IMR-90 (cell line): ENCODE measurements around the gene TOP2B. TPM values are rescaled to one million over a fixed set of nuclear protein-coding genes. Genes with fewer than 3 reads are reported as not detected.

Source experiments
- ATAC-seq: fragments of 200-7000 bp; cut with Tn5 transposase; 2 replicates; pipeline ENCODE4 v1.9.1; 2020; ENCODE audit warnings: low read depth, mild to moderate bottlenecking, moderate library complexity
- BruUV-seq: library from RNA; stranded (reverse); fragments of 400-500 nt; replicated peaks from 2 replicates; lab custom pipeline; 2021; lab: Mats Ljungman, UMichigan
- CTCF ChIA-PET: fragments of 300-600 bp; formaldehyde crosslinking; extraction: SDS; loops from one replicate; lab custom pipeline; 2021; ENCODE audit warnings: antibody characterized with exemption; lab: Yijun Ruan, JAX
- POLR2A ChIA-PET: fragments of 300-600 bp; sonication (Branson Sonifier 250); formaldehyde crosslinking; loops from one replicate; lab custom pipeline; 2022; ENCODE audit warnings: antibody characterized with exemption; ENCODE audit not compliant: unreplicated experiment; lab: Charles Lee
- DNase-seq: peaks from one replicate; pipeline ENCODE4 v3.0.0; 2013
- H2AFZ ChIP-seq: replicated peaks from 2 replicates; pipeline ENCODE3; 2013; ENCODE audit warnings: low read length, mild to moderate bottlenecking; ENCODE audit not compliant: poor library complexity
- H2AK5ac ChIP-seq: 2 replicates; pipeline ENCODE4 v1.6.1; 2013; ENCODE audit warnings: low read depth, low read length, inconsistent platforms
- H2AK9ac ChIP-seq: replicated peaks from 2 replicates; pipeline ENCODE3; 2013; ENCODE audit warnings: mild to moderate bottlenecking, low read depth, low read length, moderate library complexity; ENCODE audit not compliant: poor library complexity
- H2BK120ac ChIP-seq: 2 replicates; pipeline ENCODE4 v1.6.1; 2013; ENCODE audit warnings: low read depth, low read length, inconsistent platforms
- H2BK15ac ChIP-seq: 3 replicates; pipeline ENCODE4 v1.6.1; 2013; ENCODE audit warnings: low read depth, low read length, inconsistent platforms
- H2BK20ac ChIP-seq: 2 replicates; pipeline ENCODE4 v1.6.1; 2013; ENCODE audit warnings: low read depth, mild to moderate bottlenecking, inconsistent platforms, low read length, moderate library complexity
- H2BK5ac ChIP-seq: 2 replicates; pipeline ENCODE4 v1.6.1; 2013; ENCODE audit warnings: mild to moderate bottlenecking, low read depth, low read length, inconsistent platforms; ENCODE audit not compliant: poor library complexity, severe bottlenecking
- H3K14ac ChIP-seq: replicated peaks from 2 replicates; pipeline ENCODE4 v1.6.1; 2013; ENCODE audit warnings: low read depth, low read length, inconsistent platforms
- H3K18ac ChIP-seq: 2 replicates; pipeline ENCODE4 v1.6.1; 2013; ENCODE audit warnings: low read depth, low read length, control low read depth
- H3K23ac ChIP-seq: 2 replicates; pipeline ENCODE4 v1.6.1; 2013; ENCODE audit warnings: low read depth, low read length, inconsistent platforms
- H3K27ac ChIP-seq: 2 replicates; pipeline ENCODE4 v1.5.1; 2013; ENCODE audit warnings: mild to moderate bottlenecking, control low read depth, low read length; ENCODE audit not compliant: insufficient read depth
- H3K27me3 ChIP-seq: 2 replicates; pipeline ENCODE4 v1.6.1; 2013; ENCODE audit warnings: low read length; ENCODE audit not compliant: control insufficient read depth, insufficient read depth
- H3K36me3 ChIP-seq: 2 replicates; pipeline ENCODE4 v1.6.1; 2013; ENCODE audit warnings: low read length, mixed read lengths; ENCODE audit not compliant: control insufficient read depth, insufficient read depth
- H3K4ac ChIP-seq: 2 replicates; pipeline ENCODE4 v1.6.1; 2013; ENCODE audit warnings: low read depth, low read length, inconsistent platforms
- H3K4me1 ChIP-seq: 2 replicates; pipeline ENCODE4 v1.6.1; 2013; ENCODE audit warnings: low read length, mixed read lengths; ENCODE audit not compliant: control insufficient read depth, insufficient read depth
- H3K4me2 ChIP-seq: 2 replicates; pipeline ENCODE4 v1.6.1; 2013; ENCODE audit warnings: low read depth, mild to moderate bottlenecking, control low read depth, low read length, moderate library complexity
- H3K4me3 ChIP-seq: 2 replicates; pipeline ENCODE4 v1.5.1; 2013; ENCODE audit warnings: low read depth, mild to moderate bottlenecking, control low read depth, low read length, moderate library complexity; ENCODE audit not compliant: insufficient read depth
- H3K56ac ChIP-seq: 2 replicates; pipeline ENCODE4 v1.6.1; 2013; ENCODE audit warnings: low read length, inconsistent platforms; ENCODE audit not compliant: insufficient read depth; ENCODE audit errors: extremely low read depth
- H3K79me1 ChIP-seq, 2 experiments: 2 replicates each; pipeline ENCODE4 v1.6.1; 2013; ENCODE audit warnings: low read length in 2 of 2, inconsistent platforms in 1 of 2, low read depth in 1 of 2
- H3K9ac ChIP-seq: 2 replicates; pipeline ENCODE4 v1.6.1; 2013; ENCODE audit warnings: low read depth, low read length, control low read depth
- H3K9me1 ChIP-seq: 2 replicates; pipeline ENCODE4 v1.6.1; 2013; ENCODE audit warnings: low read length, inconsistent platforms; ENCODE audit not compliant: insufficient read depth
- H3K9me3 ChIP-seq: 2 replicates; pipeline ENCODE4 v1.6.1; 2013; ENCODE audit warnings: low read length; ENCODE audit not compliant: control insufficient read depth, insufficient read depth
- H4K20me1 ChIP-seq: 2 replicates; pipeline ENCODE4 v1.6.1; 2013; ENCODE audit warnings: low read length, inconsistent platforms; ENCODE audit not compliant: insufficient read depth
- H4K5ac ChIP-seq: 2 replicates; pipeline ENCODE4 v1.6.1; 2013; ENCODE audit warnings: mild to moderate bottlenecking, low read depth, low read length, control low read depth
- H4K8ac ChIP-seq, 2 experiments: 2 replicates each; pipeline ENCODE4 v1.6.1; 2013; ENCODE audit warnings: low read depth in 2 of 2, low read length in 2 of 2, control low read depth in 1 of 2, inconsistent platforms in 1 of 2
- H4K91ac ChIP-seq: 2 replicates; pipeline ENCODE4 v1.6.1; 2013; ENCODE audit warnings: low read depth, low read length, inconsistent platforms; ENCODE audit not compliant: insufficient read depth
- BHLHE40 ChIP-seq: fragments of 150-350 bp; IDR thresholded peaks from 2 replicates; pipeline ENCODE4 v1.6.1; 2016; ENCODE audit warnings: mild to moderate bottlenecking, low read depth, low read length
- CEBPB ChIP-seq: IDR thresholded peaks from 2 replicates; pipeline ENCODE4 v1.6.1; 2012; ENCODE audit warnings: low read depth, low read length, improper control_type of control experiment
- CHD1 ChIP-seq: IDR thresholded peaks from 2 replicates; pipeline ENCODE4 v1.6.1; 2012; ENCODE audit warnings: low read depth, low read length, improper control_type of control experiment
- FOS ChIP-seq: fragments of 150-350 bp; IDR thresholded peaks from 2 replicates; pipeline ENCODE4 v1.6.1; 2016; ENCODE audit warnings: low read depth, low read length
- MAFK ChIP-seq: IDR thresholded peaks from 2 replicates; pipeline ENCODE4 v1.6.1; 2012; ENCODE audit warnings: low read depth, low read length, improper control_type of control experiment
- MAZ ChIP-seq: IDR thresholded peaks from 2 replicates; pipeline ENCODE4 v1.6.1; 2012; ENCODE audit warnings: low read depth, mild to moderate bottlenecking, low read length, improper control_type of control experiment, moderate library complexity, borderline replicate concordance
- MXI1 ChIP-seq: IDR thresholded peaks from 2 replicates; pipeline ENCODE4 v1.6.1; 2012; ENCODE audit warnings: low read depth, mild to moderate bottlenecking, low read length, moderate library complexity, borderline replicate concordance
- NFE2L2 ChIP-seq: fragments of 150-350 bp; IDR thresholded peaks from 2 replicates; pipeline ENCODE4 v1.6.1; 2016; ENCODE audit warnings: low read depth, mild to moderate bottlenecking, low read length
- POLR2A ChIP-seq: IDR thresholded peaks from 2 replicates; pipeline ENCODE4 v1.6.1; 2012; ENCODE audit warnings: mild to moderate bottlenecking, low read depth, low read length
- RAD21 ChIP-seq: IDR thresholded peaks from 2 replicates; pipeline ENCODE4 v1.6.1; 2012; ENCODE audit warnings: low read length, improper control_type of control experiment
- RCOR1 ChIP-seq: IDR thresholded peaks from 2 replicates; pipeline ENCODE4 v1.6.1; 2012; ENCODE audit warnings: mild to moderate bottlenecking, low read length, improper control_type of control experiment; ENCODE audit not compliant: insufficient replicate concordance
- RFX5 ChIP-seq: IDR thresholded peaks from 2 replicates; pipeline ENCODE4 v1.8.0; 2012; ENCODE audit warnings: low read depth, mild to moderate bottlenecking, low read length, moderate library complexity
- SMC3 ChIP-seq: fragments of 150-350 bp; IDR thresholded peaks from 2 replicates; pipeline ENCODE4 v1.6.1; 2016; ENCODE audit warnings: low read depth, mild to moderate bottlenecking, antibody characterized with exemption, low read length, moderate library complexity
- WGBS, 2 experiments: methylation state at CpG; one replicate each; pipeline versions ENCODE4 v1.1.5 to v1.1.7; 2013; ENCODE audit warnings: missing lambda C conversion rate in 2 of 2; ENCODE audit not compliant: insufficient read length in 1 of 2; ENCODE audit errors: extremely low coverage in 2 of 2; 5-methylcytosine and 5-hydroxymethylcytosine counted together
- dilution Hi-C: fragments of 300-500 bp; cut with HindIII; formaldehyde crosslinking; loops from one replicate; pipeline ENCODE4 v1.14.3; 2018; ENCODE audit warnings: low sequenced_read_pairs; ENCODE audit not compliant: unreplicated experiment
- in situ Hi-C: fragments of 300-500 bp; cut with MboI; formaldehyde crosslinking; loops from 3 replicates; pipeline ENCODE4 v1.14.3; 2019; ENCODE audit warnings: low sequenced_read_pairs, inconsistent platforms, mixed read lengths
- intact Hi-C: fragments of 100-400 bp; cut with micrococcal nuclease; formaldehyde crosslinking; loops from 2 replicates; pipeline ENCODE4 v1.10.0; 2022
- polyA plus RNA-seq, 3 experiments: library from polyadenylated mRNA; depleted of rRNA; stranded (reverse); fragments of >200 nt; gene quantifications; 2 replicates each; pipeline ENCODE4 v1.2.3, GENCODE V29; 2012; ENCODE audit warnings: low replicate concordance in 1 of 3
- total RNA-seq: library from RNA; depleted of rRNA; stranded (reverse); fragments of >200 nt; gene quantifications from 2 replicates; pipeline ENCODE4 v1.2.3, GENCODE V29; 2012
- TF ChIP-seq, protein P1 (sequence below): fragments of 150-350 bp; IDR thresholded peaks from 2 replicates; pipeline ENCODE4 v1.6.1; 2016; ENCODE audit warnings: low read depth, mild to moderate bottlenecking, low read length, moderate library complexity, borderline replicate concordance
- TF ChIP-seq, protein P2 (sequence below): fragments of 150-350 bp; IDR thresholded peaks from 2 replicates; pipeline ENCODE4 v1.6.1; 2017; ENCODE audit warnings: mild to moderate bottlenecking, antibody characterized with exemption, low read length, low read depth
- TF ChIP-seq, protein P3 (sequence below): conservative IDR thresholded peaks from 2 replicates; pipeline ENCODE4 v1.5.1; 2012; ENCODE audit warnings: mild to moderate bottlenecking, low read depth, low read length, improper control_type of control experiment

The TOP2B gene
- total and polyA plus RNA-seq, 2 of the 4 experiments (the other 2 are of a cell fraction): 45.5 to 53.4 TPM

DNA sequence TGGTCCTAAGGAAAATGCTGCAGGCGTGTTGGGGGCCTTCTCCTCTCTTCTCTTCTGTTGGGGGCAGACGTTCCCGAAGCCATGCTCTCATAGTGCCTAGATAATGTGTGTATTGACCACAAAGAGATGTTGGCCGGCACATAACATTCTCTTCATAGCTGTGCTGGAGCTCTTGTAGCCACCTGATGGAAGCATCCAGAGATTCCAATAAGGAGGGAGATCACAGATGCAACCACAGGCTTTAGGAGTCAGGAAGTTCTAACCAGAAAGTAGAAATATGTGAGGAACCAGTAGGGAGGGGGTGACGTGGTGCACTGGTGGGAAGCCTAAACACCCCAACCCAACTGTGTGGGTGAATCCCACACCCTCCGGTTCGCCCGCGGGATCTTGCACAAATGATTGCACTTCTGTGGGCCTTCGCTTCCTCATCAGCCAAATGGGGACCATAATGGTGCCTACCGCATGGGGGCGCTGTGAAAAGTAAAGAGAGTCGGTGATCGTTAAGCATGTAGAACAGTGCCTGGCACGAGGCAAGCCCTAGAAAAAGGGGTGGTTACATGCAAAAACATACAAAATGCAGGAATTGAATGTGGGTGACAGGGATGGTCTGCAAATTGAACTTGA, 87.8 kb downstream of the TOP2B start:
- Histone ChIP-seq H3K27ac (no peak overlapping the region), H3K4me3 (no peak overlapping the region), H3K9me1 (peaks cover 14% of the 10 kb centered on the region), H2AFZ (no peak overlapping the region), H3K18ac (no peak overlapping the region), H3K36me3 (no peaks in the 10 kb centered on the region), H2AK9ac (no peak overlapping the region), H2BK5ac (no peak overlapping the region), H3K79me1 (no peaks in the 10 kb centered on the region), H3K4me2 (no peak overlapping the region), H2AK5ac (no peak overlapping the region), H4K20me1 (no peaks in the 10 kb centered on the region), H3K9ac (no peak overlapping the region), H4K8ac (no peak overlapping the region), H2BK15ac (no peak overlapping the region), H2BK20ac (no peak overlapping the region), H4K91ac (no peak overlapping the region), H3K4me1 (peaks cover 14% of the 10 kb centered on the region), H4K5ac (no peak overlapping the region), H3K14ac (no peak overlapping the region), H3K4ac (no peak overlapping the region), H2BK120ac (no peak overlapping the region), H3K9me3 (no peaks in the 10 kb centered on the region), H3K27me3 (no peaks in the 10 kb centered on the region), H3K56ac (no peak overlapping the region), H3K23ac (no peak overlapping the region)
- WGBS, 2 experiments: 100% methylated on average over 3 of the region's 15 CpGs; no CpG with 5 or more reads in 1 of the 2 experiments
- ChIA-PET CTCF (no interaction called here), POLR2A (no interaction called here)
- TF ChIP-seq RCOR1 (no peak), MXI1 (no peak), NFE2L2 (no peak), MAZ (no peak), CHD1 (no peak), SMC3 (no peak), FOS (no peak), RFX5 (no peak), RAD21 (no peak), MAFK (no peak), BHLHE40 (no peak), CEBPB (no peak), POLR2A (no peak)
- TF ChIP-seq, protein P1, sequence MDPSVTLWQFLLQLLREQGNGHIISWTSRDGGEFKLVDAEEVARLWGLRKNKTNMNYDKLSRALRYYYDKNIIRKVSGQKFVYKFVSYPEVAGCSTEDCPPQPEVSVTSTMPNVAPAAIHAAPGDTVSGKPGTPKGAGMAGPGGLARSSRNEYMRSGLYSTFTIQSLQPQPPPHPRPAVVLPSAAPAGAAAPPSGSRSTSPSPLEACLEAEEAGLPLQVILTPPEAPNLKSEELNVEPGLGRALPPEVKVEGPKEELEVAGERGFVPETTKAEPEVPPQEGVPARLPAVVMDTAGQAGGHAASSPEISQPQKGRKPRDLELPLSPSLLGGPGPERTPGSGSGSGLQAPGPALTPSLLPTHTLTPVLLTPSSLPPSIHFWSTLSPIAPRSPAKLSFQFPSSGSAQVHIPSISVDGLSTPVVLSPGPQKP: no peak
- TF ChIP-seq, protein P2, sequence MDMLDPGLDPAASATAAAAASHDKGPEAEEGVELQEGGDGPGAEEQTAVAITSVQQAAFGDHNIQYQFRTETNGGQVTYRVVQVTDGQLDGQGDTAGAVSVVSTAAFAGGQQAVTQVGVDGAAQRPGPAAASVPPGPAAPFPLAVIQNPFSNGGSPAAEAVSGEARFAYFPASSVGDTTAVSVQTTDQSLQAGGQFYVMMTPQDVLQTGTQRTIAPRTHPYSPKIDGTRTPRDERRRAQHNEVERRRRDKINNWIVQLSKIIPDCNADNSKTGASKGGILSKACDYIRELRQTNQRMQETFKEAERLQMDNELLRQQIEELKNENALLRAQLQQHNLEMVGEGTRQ: no peak
- TF ChIP-seq, protein P3, sequence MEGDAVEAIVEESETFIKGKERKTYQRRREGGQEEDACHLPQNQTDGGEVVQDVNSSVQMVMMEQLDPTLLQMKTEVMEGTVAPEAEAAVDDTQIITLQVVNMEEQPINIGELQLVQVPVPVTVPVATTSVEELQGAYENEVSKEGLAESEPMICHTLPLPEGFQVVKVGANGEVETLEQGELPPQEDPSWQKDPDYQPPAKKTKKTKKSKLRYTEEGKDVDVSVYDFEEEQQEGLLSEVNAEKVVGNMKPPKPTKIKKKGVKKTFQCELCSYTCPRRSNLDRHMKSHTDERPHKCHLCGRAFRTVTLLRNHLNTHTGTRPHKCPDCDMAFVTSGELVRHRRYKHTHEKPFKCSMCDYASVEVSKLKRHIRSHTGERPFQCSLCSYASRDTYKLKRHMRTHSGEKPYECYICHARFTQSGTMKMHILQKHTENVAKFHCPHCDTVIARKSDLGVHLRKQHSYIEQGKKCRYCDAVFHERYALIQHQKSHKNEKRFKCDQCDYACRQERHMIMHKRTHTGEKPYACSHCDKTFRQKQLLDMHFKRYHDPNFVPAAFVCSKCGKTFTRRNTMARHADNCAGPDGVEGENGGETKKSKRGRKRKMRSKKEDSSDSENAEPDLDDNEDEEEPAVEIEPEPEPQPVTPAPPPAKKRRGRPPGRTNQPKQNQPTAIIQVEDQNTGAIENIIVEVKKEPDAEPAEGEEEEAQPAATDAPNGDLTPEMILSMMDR: no peak
- no TSS peak for BruUV-seq
- ATAC-seq (no peak), DNase-seq (no peak)
- dilution Hi-C loops (no loop called here), in situ Hi-C loops (loop anchor here (25.0 kb wide), 1 partner anchor 1315 kb away; no protein-coding TSS in a partner anchor), intact Hi-C loops (no loop called here)
